ENCODE measurements around the gene LEMD3. TPM values are rescaled to one million over a fixed set of nuclear protein-coding genes. Genes with fewer than 3 reads are reported as not detected.

Gene LEMD3
- total and polyA plus RNA-seq, 2 experiments from 2014 or later = 8.6 to 17.9 TPM

DNA sequence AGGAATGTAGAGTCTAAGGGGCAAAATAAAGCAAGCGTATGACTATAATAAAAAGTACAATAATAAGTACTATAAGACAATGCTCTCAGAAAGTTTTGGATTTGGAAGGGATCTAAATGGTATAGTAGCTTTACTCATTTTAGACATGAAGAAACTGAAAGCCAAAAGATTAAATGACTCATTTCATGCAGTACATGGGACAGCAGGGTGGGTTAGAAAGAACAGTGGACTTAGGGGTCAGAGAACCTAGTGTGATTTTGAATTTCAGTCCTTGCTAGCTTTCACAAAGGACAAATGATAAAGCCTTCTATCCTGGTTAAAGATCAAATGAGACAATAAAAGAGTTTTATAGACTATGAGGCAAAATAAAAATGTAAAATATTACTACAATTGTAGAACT, 6.8 kb upstream of the LEMD3 start:
- 84 to 86% methylated on average over 1 of the region's 1 CpG for WGBS, 2 experiments (ENCODE audit: low coverage in 1 of 2, low lambda C conversion rate in 2 of 2, missing lambda C conversion rate in 2 of 2)
- Histone ChIP-seq H2AFZ (no peak overlapping the region), H3K4me1 (ENCODE audit: insufficient read depth) (no peaks in the 10 kb centered on the region), H3K36me3 (ENCODE audit: low read depth) (no peaks in the 10 kb centered on the region), H3K79me2 (ENCODE audit: insufficient read depth) (no peaks in the 10 kb centered on the region), H3K9me2 (ENCODE audit: insufficient read depth) (no peaks in the 10 kb centered on the region), H3F3A (ENCODE audit: insufficient read depth) (no peaks in the 10 kb centered on the region), H3K4me2 (ENCODE audit: unreplicated experiment) (no peak overlapping the region), H4K20me1 (ENCODE audit: insufficient read depth) (no peaks in the 10 kb centered on the region), H3K9me3 (ENCODE audit: low read depth) (no peaks in the 10 kb centered on the region), H3K4me3 (no peak overlapping the region), H3K27ac (no peak overlapping the region), H3K27me3 (replicated peaks; ENCODE audit: insufficient read depth) (peaks cover 41% of the 10 kb centered on the region), H3K9ac (no peak overlapping the region)
- TF ChIP-seq EZH2 (IDR thresholded peaks at IDR 0.05; ENCODE audit: insufficient read depth, poor library complexity, severe bottlenecking) (no peak), EZH2phosphoT487 (IDR thresholded peaks at IDR 0.05; ENCODE audit: insufficient read depth, low read depth) (no peak)
- DNase-seq = no peak
- in situ Hi-C loops (cut with MboI) = no loop called here

DNA sequence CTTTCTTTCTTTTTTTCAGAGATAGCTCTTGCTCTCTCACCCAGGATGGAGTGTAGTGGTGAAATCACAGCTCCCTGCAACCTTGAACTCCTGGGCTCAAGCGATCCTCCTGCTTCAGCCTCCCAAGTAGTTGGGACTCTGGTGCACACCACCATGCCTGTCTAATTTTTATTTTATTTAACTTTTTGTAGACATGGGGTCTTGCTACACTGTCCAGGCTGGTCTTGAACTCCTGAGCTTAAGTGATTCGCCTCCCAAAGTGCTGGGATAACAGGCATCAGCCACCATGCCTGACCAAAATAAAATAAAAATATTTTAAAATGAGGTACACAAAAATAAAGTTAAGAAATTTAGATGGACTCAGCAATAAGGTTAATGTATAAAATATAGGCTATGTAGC, 5.1 kb upstream of the LEMD3 start:
- no peak overlapping the region for H3K4me3 ChIP-seq
- no peaks in the 10 kb centered on the region for H4K20me1 ChIP-seq (ENCODE audit: insufficient read depth)
- H3K27me3 ChIP-seq (replicated peaks; ENCODE audit: insufficient read depth) = peaks cover 38% of the 10 kb centered on the region
- H3F3A ChIP-seq (ENCODE audit: insufficient read depth) = no peaks in the 10 kb centered on the region
- no peaks in the 10 kb centered on the region for H3K9me3 ChIP-seq (ENCODE audit: low read depth)
- no peaks in the 10 kb centered on the region for H3K36me3 ChIP-seq (ENCODE audit: low read depth)
- WGBS, 2 experiments (ENCODE audit: low coverage in 1 of 2, low lambda C conversion rate in 2 of 2, missing lambda C conversion rate in 2 of 2) = 75 to 81% methylated on average over 2 of the region's 2 CpGs
- DNase-seq = no peak
- no peak for TF ChIP-seq EZH2 (IDR thresholded peaks at IDR 0.05; ENCODE audit: insufficient read depth, poor library complexity, severe bottlenecking)
- TF ChIP-seq EZH2phosphoT487 (IDR thresholded peaks at IDR 0.05; ENCODE audit: insufficient read depth, low read depth) = no peak
- in situ Hi-C loops (cut with MboI) = no loop called here
- H3K9me2 ChIP-seq (ENCODE audit: insufficient read depth) = no peaks in the 10 kb centered on the region
- H3K4me2 ChIP-seq (ENCODE audit: unreplicated experiment) = no peak overlapping the region
- no peak overlapping the region for H3K27ac ChIP-seq
- no peak overlapping the region for H2AFZ ChIP-seq
- no peak overlapping the region for H3K9ac ChIP-seq
- peaks cover 6% of the 10 kb centered on the region for H3K4me1 ChIP-seq (ENCODE audit: insufficient read depth)
- peaks cover 9% of the 10 kb centered on the region for H3K79me2 ChIP-seq (ENCODE audit: insufficient read depth)

DNA sequence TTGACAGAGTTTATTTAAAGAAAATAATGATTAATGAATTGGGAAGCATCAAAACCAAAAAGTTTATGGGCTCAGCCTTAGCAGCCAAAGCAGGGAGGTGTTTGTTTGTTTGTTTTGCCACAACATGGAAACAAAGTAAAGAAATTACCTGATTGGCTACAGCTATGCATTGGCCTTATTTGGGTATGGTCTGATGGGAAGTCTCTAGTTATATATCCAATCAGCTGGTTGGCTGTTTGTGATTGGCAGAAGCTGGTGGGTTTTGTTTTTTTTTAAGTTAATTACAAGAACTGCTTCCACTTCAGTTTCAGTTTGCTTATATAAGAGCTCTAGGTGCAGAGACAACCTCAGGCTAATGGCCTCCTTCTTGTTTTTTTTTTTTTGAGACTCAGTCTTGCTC, 4.6 kb upstream of the LEMD3 start:
- Histone ChIP-seq H3K27me3 (replicated peaks; ENCODE audit: insufficient read depth) (peaks cover 33% of the 10 kb centered on the region), H3K4me3 (no peak overlapping the region), H3K27ac (no peak overlapping the region), H3K9me3 (ENCODE audit: low read depth) (no peaks in the 10 kb centered on the region), H4K20me1 (ENCODE audit: insufficient read depth) (no peaks in the 10 kb centered on the region), H2AFZ (no peak overlapping the region), H3K9ac (no peak overlapping the region), H3K9me2 (ENCODE audit: insufficient read depth) (no peaks in the 10 kb centered on the region), H3K4me2 (ENCODE audit: unreplicated experiment) (no peak overlapping the region), H3K79me2 (ENCODE audit: insufficient read depth) (peaks cover 12% of the 10 kb centered on the region), H3K4me1 (ENCODE audit: insufficient read depth) (peaks cover 6% of the 10 kb centered on the region), H3K36me3 (ENCODE audit: low read depth) (no peaks in the 10 kb centered on the region), H3F3A (ENCODE audit: insufficient read depth) (no peaks in the 10 kb centered on the region)
- no peak for DNase-seq
- TF ChIP-seq EZH2 (IDR thresholded peaks at IDR 0.05; ENCODE audit: insufficient read depth, poor library complexity, severe bottlenecking) = no peak
- in situ Hi-C loops (cut with MboI) = no loop called here

DNA sequence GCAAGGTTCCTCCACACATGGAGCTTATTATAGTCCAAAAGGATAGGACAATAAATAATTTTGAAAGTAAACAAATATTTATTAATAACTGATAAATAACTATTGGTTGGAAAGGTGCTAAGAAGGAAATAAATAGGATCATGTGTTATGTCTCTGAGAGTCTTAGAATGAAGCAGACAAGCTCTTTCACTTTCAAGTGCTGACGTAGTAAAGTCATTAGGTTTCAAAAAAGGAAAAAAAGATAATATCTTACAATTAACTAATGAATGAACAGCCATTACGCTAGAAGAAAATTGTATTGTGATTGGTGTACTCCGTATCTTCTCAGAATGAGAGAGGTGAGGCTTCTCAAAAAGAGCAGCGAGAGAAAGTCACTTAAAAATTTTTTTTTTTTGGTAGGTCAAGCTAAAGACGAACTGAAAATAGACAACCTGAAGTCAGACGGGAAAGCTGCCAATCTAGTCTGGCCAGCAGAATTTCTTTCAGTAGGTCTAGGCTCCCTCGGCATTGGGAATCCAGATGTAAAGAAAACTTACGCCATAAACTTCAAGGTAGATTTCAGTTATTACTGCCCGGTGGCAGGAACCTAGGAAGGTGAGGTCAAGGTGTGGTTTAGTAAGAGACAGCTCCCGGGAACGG, 583 bp upstream of the LEMD3 start:
- Histone ChIP-seq H3K4me2 (ENCODE audit: unreplicated experiment) (peak overlapping the region; percentile 95), H3K9me3 (ENCODE audit: low read depth) (no peaks in the 10 kb centered on the region), H3K79me2 (ENCODE audit: insufficient read depth) (peaks cover 53% of the 10 kb centered on the region), H2AFZ (peak overlapping the region; percentile 100), H3K27ac (peak overlapping the region; percentile 95), H3K4me3 (peak overlapping the region; percentile 98), H3K4me1 (ENCODE audit: insufficient read depth) (peaks cover 34% of the 10 kb centered on the region), H3K36me3 (ENCODE audit: low read depth) (no peaks in the 10 kb centered on the region), H3K9ac (peak overlapping the region; percentile 97), H3K9me2 (ENCODE audit: insufficient read depth) (no peaks in the 10 kb centered on the region), H3F3A (ENCODE audit: insufficient read depth) (no peaks in the 10 kb centered on the region), H3K27me3 (replicated peaks; ENCODE audit: insufficient read depth) (no peaks in the 10 kb centered on the region; the same call in 1 of the 2 replicates), H4K20me1 (ENCODE audit: insufficient read depth) (peaks cover 5% of the 10 kb centered on the region; the same call in 1 of the 2 replicates)
- WGBS, 2 experiments (ENCODE audit: low coverage in 1 of 2, low lambda C conversion rate in 2 of 2, missing lambda C conversion rate in 2 of 2) = 3 to 4% methylated on average over 11 of the region's 11 CpGs
- peak; percentile 37 for DNase-seq
- in situ Hi-C loops (cut with MboI) = no loop called here
- TF ChIP-seq EZH2phosphoT487 (IDR thresholded peaks at IDR 0.05; ENCODE audit: insufficient read depth, low read depth) (no peak), EZH2 (IDR thresholded peaks at IDR 0.05; ENCODE audit: insufficient read depth, poor library complexity, severe bottlenecking) (no peak)
